Hepatocyte (in vitro differentiated cells): ENCODE data around the gene ACOT8. TPM values are rescaled to one million over a fixed set of nuclear protein-coding genes. Genes with fewer than 3 reads are reported as not detected.

ENCODE experiments used
- DNase-seq: peaks from one replicate; pipeline ENCODE4 v3.0.0-alpha.2; 2016; ENCODE audit warnings: low spot score
- H2AFZ ChIP-seq: fragments of 200-600 bp; sonication (generic); 2 replicates; pipeline ENCODE4 v1.6.0; 2016; ENCODE audit warnings: antibody characterized with exemption, mild to moderate bottlenecking
- H3K27ac ChIP-seq: fragments of 200-600 bp; sonication (generic); 2 replicates; pipeline ENCODE4 v1.5.1; 2016; ENCODE audit warnings: mild to moderate bottlenecking
- H3K27me3 ChIP-seq: fragments of 200-600 bp; sonication (generic); 2 replicates; pipeline ENCODE4 v1.6.1; 2016
- H3K36me3 ChIP-seq: fragments of 200-600 bp; sonication (generic); replicated peaks from 2 replicates; pipeline ENCODE4 v1.5.1; 2016; ENCODE audit warnings: low read depth; ENCODE audit not compliant: insufficient read depth
- H3K4me1 ChIP-seq: fragments of 200-600 bp; sonication (generic); 2 replicates; pipeline ENCODE4 v1.5.1; 2016; ENCODE audit warnings: mild to moderate bottlenecking, moderate library complexity; ENCODE audit not compliant: insufficient read depth
- H3K4me2 ChIP-seq: fragments of 200-600 bp; sonication (generic); 2 replicates; pipeline ENCODE4 v1.6.0; 2016
- H3K4me3 ChIP-seq: fragments of 200-600 bp; sonication (generic); 2 replicates; pipeline ENCODE4 v1.5.1; 2016; ENCODE audit warnings: mild to moderate bottlenecking
- H3K79me2 ChIP-seq: fragments of 200-600 bp; sonication (generic); 2 replicates; pipeline ENCODE4 v1.6.0; 2017; ENCODE audit warnings: mild to moderate bottlenecking
- H3K9me2 ChIP-seq: fragments of 200-600 bp; sonication (generic); replicated peaks from 2 replicates; pipeline ENCODE4 v1.6.0; 2017; ENCODE audit warnings: mild to moderate bottlenecking; ENCODE audit not compliant: insufficient read depth
- H3K9me3 ChIP-seq: fragments of 200-600 bp; sonication (generic); 2 replicates; pipeline ENCODE4 v1.5.1; 2016; ENCODE audit warnings: low read depth, mild to moderate bottlenecking
- H4K20me1 ChIP-seq: fragments of 200-600 bp; sonication (generic); 2 replicates; pipeline ENCODE4 v1.6.0; 2016; ENCODE audit warnings: mild to moderate bottlenecking; ENCODE audit not compliant: insufficient read depth, poor library complexity, severe bottlenecking
- CTCF ChIP-seq: fragments of 200-600 bp; sonication (generic); IDR thresholded peaks from 2 replicates; pipeline ENCODE4 v1.5.1; 2016; ENCODE audit warnings: antibody characterized with exemption, mild to moderate bottlenecking; ENCODE audit not compliant: poor library complexity
- EZH2 ChIP-seq: fragments of 200-600 bp; sonication (generic); IDR thresholded peaks from 2 replicates; pipeline ENCODE4 v1.6.1; 2016; ENCODE audit warnings: antibody characterized with exemption, mild to moderate bottlenecking, borderline replicate concordance
- EZH2phosphoT487 ChIP-seq: fragments of 200-600 bp; sonication (generic); IDR thresholded peaks from one replicate; pipeline ENCODE4 v1.6.1; 2018; ENCODE audit warnings: antibody characterized with exemption, mild to moderate bottlenecking, low read depth, moderate library complexity; ENCODE audit not compliant: unreplicated experiment, severe bottlenecking
- WGBS: methylation state at CpG from one replicate; pipeline ENCODE4 v1.1.6; 2016; ENCODE audit warnings: low lambda C conversion rate; ENCODE audit errors: missing lambda C conversion rate; 5-methylcytosine and 5-hydroxymethylcytosine counted together
- polyA plus RNA-seq: library from polyadenylated mRNA; unstranded; fragments of >200 nt; fragmentation: Nextera tagmentation; extraction: Ambion mirVana; gene quantifications from 2 replicates; pipeline ENCODE4 v1.2.1, GENCODE V29; 2016
- total RNA-seq: library from RNA; depleted of rRNA; stranded (reverse); fragments of >200 nt; gene quantifications from 2 replicates; pipeline ENCODE4 v1.2.3, GENCODE V29; 2014

Gene ACOT8
- total and polyA plus RNA-seq, 2 experiments from 2014 or later = 40.6 to 44.0 TPM

GRCh38 chr20:45848421-45848820 is 8.8 kb downstream of the ACOT8 start:
- Histone ChIP-seq H3K27me3 (no peaks in the 10 kb centered on the region), H3K36me3 (no peaks in the 10 kb centered on the region)
- 97% methylated on average over 8 of the region's 8 CpGs for whole genome bisulfite sequencing

GRCh38 chr20:45845452-45845851 is 11.7 kb downstream of the ACOT8 start:
- no peaks in the 10 kb centered on the region for H3K36me3 ChIP-seq
- no peaks in the 10 kb centered on the region for H3K79me2 ChIP-seq
- no peak overlapping the region for H3K4me2 ChIP-seq
- no peaks in the 10 kb centered on the region for H3K4me1 ChIP-seq
- H3K9me3 ChIP-seq = no peaks in the 10 kb centered on the region
- no peaks in the 10 kb centered on the region for H4K20me1 ChIP-seq
- no peak for TF ChIP-seq CTCF
- TF ChIP-seq EZH2phosphoT487 = no peak
- TF ChIP-seq EZH2 = no peak
- no peak overlapping the region for H3K27ac ChIP-seq
- no peak overlapping the region for H2AFZ ChIP-seq
- no peaks in the 10 kb centered on the region for H3K9me2 ChIP-seq
- no peaks in the 10 kb centered on the region for H3K27me3 ChIP-seq
- no peak for DNase-seq
- no peak overlapping the region for H3K4me3 ChIP-seq

More at GRCh38 chr20:45848421-45848820, 8.8 kb downstream of the ACOT8 start:
- H3K79me2 ChIP-seq = peaks cover 5% of the 10 kb centered on the region
- no peak overlapping the region for H2AFZ ChIP-seq
- no peaks in the 10 kb centered on the region for H4K20me1 ChIP-seq
- no peaks in the 10 kb centered on the region for H3K4me1 ChIP-seq
- DNase-seq = no peak
- H3K27ac ChIP-seq = no peak overlapping the region
- no peaks in the 10 kb centered on the region for H3K9me2 ChIP-seq
- no peak for TF ChIP-seq EZH2phosphoT487
- no peak for TF ChIP-seq EZH2
- no peak for TF ChIP-seq CTCF
- no peak overlapping the region for H3K4me2 ChIP-seq
- H3K4me3 ChIP-seq = no peak overlapping the region
- no peaks in the 10 kb centered on the region for H3K9me3 ChIP-seq

GRCh38 chr20:45843506-45843905 is 13.7 kb downstream of the ACOT8 start:
- Histone ChIP-seq H3K27me3 (no peaks in the 10 kb centered on the region), H3K4me3 (no peak overlapping the region), H3K36me3 (no peaks in the 10 kb centered on the region), H4K20me1 (no peaks in the 10 kb centered on the region), H3K4me2 (no peak overlapping the region), H3K9me3 (no peaks in the 10 kb centered on the region), H3K9me2 (no peaks in the 10 kb centered on the region), H3K79me2 (peaks cover under 1% of the 10 kb centered on the region), H3K4me1 (no peaks in the 10 kb centered on the region), H2AFZ (no peak overlapping the region), H3K27ac (no peak overlapping the region)
- TF ChIP-seq CTCF = no peak
- no peak for TF ChIP-seq EZH2phosphoT487
- TF ChIP-seq EZH2 = no peak
- no peak for DNase-seq
- 92% methylated on average over 14 of the region's 14 CpGs for whole genome bisulfite sequencing

GRCh38 chr20:45842169-45842812 is 14.9 kb downstream of the ACOT8 start:
- 85% methylated on average over 5 of the region's 5 CpGs for WGBS
- no peak for TF ChIP-seq EZH2
- TF ChIP-seq CTCF = no peak
- TF ChIP-seq EZH2phosphoT487 = no peak
- Histone ChIP-seq H3K27ac (no peak overlapping the region), H4K20me1 (no peaks in the 10 kb centered on the region), H3K4me3 (no peak overlapping the region), H3K4me1 (no peaks in the 10 kb centered on the region), H3K4me2 (no peak overlapping the region), H3K9me2 (no peaks in the 10 kb centered on the region), H3K9me3 (no peaks in the 10 kb centered on the region), H3K27me3 (no peaks in the 10 kb centered on the region), H2AFZ (no peak overlapping the region), H3K79me2 (peaks cover 4% of the 10 kb centered on the region), H3K36me3 (no peaks in the 10 kb centered on the region)
- DNase-seq = no peak
